Measurements from ENCODE around the gene ISG20.

DNA sequence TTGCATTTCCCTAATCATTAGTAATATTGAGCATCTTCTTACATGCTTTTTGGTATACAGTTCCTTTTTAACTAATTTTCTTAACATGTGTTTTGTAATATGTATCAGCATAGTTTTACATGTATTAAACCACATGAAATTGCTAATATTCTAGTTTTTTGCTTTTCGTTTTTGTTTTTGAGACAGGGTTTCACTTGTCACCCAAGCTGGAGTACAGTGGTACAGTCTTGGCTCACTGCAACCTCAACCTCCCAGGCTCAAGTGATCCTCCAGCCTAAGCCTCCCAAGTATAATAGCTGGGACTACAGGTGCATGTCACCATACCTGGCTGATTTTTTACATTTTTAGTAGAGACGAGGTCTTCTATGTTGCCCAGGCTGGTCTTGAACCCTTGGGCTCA, 4.4 kb upstream of the ISG20 start:
- no peak for TF ChIP-seq POLR2A (IDR thresholded peaks at IDR 0.05; ENCODE audit: control extremely low read depth in 1 of 2, low read depth in 2 of 2, low read length in 2 of 2)
- TF ChIP-seq SP1 (IDR thresholded peaks at IDR 0.05; ENCODE audit: low read depth, low read length) = no peak
- TF ChIP-seq NANOG (IDR thresholded peaks at IDR 0.05; ENCODE audit: insufficient read depth, low read depth, low read length, poor library complexity, severe bottlenecking) = no peak
- TF ChIP-seq GABPA (IDR thresholded peaks at IDR 0.05; ENCODE audit: borderline replicate concordance, insufficient read depth, low read length) = no peak
- TF ChIP-seq SIN3A (conservative IDR thresholded peaks at IDR 0.05 in 1 of 2, IDR thresholded peaks at IDR 0.05 in 1 of 2; ENCODE audit: low read depth in 1 of 2, low read length in 2 of 2) = no peak
- no peak for TF ChIP-seq SP2 (IDR thresholded peaks at IDR 0.05; ENCODE audit: low read length)
- no peak for TF ChIP-seq TCF12 (IDR thresholded peaks at IDR 0.05; ENCODE audit: low read depth, low read length)
